ENCODE measurements around the gene PLA2G4A.

Gene PLA2G4A

DNA sequence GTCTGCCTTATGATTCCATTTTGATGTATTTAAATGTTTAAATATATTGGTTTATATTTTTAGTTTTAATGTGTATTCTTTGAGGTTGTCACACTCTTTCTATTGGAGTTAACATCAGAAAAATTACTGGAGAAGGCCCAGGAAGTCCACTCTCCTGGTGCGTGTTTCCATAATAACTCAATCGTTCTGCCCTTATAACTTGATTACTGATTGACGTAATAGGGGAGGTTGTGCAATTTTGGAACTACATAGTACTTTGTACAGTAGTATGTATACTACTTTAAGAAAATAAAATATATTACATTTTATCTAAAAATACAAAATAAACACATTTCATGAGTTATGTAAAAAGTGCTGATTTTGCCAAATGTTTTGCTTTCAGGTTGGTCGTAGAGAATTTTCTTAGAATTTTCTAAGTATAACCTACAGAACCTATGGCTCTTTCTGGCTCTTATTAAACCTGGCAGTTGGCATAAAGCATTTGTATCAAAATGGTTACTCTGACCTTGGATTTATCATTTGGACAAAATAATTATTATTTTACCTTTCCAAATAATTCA is 5.7 kb downstream of the PLA2G4A start:
- no peak for DNase-seq

DNA sequence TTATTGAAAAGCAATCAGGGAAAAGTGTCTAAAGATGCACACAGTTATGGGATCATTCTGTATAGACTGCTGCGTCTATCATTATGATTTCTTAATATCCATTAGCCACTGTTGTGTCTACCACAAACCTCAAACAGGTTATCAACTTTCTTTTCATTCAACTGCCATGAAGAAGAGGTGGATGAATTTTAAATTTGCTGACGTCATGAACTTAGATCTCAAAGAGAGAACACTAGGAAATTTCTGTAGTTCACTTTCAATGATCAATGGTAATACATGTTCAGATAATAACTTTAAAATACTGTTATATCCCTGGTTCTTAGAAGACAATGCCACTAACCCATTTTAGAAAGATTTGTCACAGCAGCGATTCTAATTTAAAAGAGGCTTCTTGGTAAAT is 6.7 kb downstream of the PLA2G4A start:
- no peak for DNase-seq

DNA sequence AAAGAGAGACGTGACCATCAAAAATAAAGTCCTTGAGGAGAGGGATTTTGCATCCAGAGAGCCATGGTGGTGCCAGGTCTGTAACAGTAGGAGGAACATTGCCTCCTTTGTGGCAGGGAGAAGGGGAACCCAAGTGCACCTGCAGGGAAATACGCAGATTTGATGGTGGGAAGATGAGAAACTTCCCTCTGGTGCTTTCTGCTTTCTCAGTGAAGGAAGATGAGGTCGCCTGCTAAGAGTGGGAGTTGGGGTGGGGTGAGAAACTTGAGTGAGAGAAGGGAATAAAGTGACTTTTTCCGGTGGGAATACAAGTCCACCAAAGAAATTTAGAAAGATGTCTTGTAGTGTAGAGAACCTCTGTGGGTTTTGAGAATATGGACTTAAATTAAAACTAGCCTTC is 9.1 kb downstream of the PLA2G4A start:
- no peak for DNase-seq

DNA sequence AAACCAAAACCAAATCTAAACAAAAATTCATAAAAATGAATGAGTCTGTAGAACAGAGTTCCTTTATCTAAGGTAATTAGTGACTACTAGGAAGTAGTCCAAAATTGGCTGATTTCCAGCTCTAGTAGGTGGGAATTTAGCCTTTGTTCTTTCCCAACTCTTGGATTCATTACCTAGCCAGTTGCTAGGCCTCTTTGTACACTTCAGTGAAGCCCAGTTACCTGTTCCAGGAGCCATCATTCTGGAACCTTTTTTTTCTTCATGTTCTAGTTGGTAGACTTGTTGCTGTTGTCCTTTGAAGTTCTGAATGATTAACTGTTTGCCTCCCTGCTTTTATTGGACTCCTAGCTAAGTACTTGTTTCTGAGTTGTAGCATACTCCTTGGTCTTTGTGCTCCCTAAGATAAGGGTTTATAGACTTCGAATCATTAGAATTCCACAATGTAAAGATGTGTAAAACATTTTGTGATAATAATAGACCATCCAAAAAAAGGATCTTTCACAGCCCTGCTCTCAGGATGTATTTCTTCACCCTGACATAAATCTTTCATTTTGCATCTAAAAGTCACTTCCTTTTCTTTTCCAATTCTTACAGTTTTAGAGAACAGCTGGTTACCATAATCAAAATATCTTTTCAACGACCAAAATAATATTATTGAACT is 9.8 kb downstream of the PLA2G4A start:
- no peak for DNase-seq

DNA sequence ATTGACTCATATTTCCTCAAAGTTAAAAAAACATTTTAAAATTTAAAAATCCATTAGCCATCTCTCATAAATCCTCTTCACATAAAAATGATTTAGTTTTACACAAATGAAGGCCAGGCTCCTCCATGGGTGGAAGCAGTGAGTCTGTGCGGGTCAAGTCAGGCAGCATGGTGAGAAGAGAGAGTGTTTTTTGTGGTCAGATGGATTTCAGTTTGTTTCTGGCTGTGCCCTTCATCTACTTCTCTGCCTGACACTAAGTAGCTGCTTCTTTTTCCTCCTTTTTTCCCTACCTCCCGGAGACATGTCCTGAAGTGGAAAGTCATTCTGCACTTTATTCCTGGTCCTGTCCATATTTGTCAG is 10.3 kb downstream of the PLA2G4A start:
- no peak for DNase-seq

DNA sequence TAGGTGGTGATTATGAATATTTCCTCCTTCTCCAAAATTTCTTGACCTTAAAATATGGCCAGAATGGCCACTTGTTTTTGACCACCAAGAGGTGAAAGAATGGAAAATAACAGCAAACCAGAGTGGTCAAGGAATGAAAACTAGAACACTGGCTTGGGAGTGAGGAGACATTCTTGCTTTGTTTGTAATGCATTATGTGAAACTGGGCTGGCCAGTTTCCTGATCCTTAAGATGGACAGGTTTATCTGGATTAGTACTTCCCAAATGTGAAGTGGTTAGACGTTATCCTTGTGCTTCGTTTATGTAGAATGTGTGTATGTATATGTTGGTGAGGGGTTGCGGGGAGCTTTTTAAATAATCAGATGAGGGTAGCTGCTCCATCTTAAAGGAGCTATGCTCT is 12.8 kb downstream of the PLA2G4A start:
- no peak for DNase-seq

DNA sequence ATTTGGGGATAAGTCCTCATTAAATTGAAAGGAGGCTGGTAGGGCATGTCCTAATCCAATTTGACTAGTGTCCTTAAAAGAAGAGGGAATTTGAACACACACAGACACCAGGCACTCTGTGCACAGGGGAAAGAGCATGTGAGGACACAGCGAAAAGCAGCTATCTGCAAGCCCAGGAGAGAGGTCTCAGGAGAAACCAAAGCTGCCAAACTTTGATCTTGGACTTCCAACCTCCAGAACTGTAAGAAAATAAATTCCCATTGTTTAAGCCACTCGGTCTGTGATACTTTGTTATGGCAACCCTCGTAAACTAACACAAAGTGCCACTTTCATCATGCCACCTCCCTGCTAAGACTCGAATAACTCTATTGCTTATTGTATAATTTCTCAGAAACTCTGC is 13.8 kb downstream of the PLA2G4A start:
- DNase-seq, result no peak

DNA sequence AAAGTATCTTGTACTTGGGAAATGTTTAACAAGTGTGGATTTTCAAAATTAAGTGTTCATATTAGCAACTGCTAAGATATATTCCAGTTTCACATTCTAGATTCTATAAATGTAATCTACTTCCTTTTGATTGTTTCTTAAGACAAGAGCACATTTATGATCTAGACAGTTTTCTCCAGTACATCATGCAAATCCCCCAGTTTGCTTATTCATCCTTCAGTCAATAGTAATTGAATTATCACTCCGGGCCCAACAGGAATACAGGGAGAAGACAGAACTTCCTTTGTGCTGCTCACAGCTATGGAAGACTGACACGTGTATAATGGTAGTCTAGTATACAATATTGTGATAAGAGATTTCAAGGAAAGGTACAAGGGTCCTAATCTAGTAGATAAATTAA is 14.5 kb downstream of the PLA2G4A start:
- no peak for DNase-seq

DNA sequence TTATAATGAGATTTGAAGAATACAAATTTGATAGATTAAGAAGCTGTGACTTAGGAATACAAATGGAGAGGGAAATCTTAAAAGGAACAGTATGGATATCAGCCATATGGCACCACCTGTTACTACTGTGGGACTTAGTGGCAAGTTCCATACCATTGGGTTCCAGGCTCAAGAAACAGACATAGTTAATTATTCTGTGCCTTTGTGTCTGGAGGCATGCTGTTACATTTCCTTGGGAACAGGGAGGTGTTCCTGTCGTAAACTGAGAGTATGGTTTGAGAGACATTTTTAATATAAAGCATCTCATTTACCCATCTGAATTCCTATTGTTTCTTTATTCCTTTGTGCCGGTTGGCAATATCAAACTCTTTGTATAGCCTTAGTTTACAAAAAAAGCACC is 15.2 kb downstream of the PLA2G4A start:
- no peak for DNase-seq

DNA sequence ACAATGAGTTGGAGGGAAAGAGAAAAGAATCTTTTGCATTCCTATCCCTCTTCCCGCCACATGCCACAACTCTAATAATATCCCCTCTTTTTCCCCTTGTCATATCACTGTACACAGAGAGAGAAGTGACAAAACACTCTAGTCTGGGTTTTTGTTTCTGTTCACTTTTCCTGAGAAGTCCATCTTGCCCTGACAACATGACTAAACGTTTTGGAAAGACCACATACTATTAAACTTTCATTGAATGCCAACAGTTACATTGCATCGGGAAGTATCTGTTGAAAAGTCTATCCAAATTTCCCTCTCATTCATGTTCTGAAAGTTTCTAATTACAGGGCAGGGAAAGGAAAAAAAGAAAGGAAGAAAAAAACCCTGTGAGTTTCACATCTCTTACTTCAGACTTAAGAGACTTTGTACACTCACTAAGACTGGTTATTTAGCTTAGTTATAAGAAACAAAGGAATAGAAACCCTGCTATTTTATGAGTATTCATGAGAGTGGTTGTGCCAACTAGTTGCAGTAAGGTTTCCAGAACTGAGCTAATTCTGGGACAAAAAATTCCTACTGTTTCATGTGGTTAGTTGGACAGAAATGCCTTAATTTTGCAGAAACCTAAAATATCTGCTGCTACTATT is 16.9 kb downstream of the PLA2G4A start:
- no peak for DNase-seq

DNA sequence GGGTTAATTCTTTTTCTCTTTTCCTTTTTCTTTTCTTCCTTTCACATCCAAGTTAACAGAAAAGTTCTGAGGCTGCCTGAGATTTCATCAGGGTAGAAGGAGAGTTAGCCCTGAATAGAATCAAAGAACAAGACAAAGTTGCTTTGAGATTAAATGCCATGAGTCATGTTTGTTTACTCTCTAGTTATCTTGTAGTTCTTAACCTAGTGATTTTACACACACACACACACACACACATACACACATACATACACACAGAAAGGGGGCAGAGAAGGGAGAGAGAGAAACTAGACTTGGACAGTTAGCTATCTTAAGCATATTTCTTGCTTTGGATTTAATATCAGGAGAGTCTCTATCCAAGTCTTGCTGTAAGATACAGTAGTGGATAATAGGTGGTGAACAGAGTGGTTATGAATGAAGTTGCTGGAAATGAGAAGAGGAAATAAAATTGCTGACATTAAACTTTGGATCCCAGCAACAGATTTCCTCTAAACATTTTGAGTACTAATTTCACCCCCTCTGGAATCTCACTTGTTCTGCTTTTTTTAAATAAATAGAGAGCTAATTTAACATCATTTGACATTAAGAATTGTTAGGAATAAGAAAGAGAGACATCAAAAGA is 19.9 kb downstream of the PLA2G4A start:
- no peak for DNase-seq

DNA sequence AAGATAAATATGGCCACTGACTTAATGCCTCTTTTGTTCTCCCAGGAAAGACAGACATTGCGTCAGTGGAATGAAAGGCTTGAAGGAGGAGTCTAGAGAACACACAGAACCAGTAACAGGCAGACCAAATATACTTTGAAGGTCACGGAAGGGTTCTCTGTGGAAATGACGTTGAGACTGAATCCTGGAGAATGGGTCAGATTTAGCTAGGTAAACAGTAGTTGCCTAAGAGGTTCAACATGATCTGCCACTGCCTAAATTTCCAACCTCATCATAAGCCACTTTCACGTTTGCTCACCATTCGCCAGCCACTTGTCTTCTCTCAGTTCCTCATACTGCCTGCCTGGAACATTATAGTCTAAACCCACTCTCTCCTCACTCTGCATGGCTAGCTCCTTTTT is 20.5 kb downstream of the PLA2G4A start:
- DNase-seq, result no peak

DNA sequence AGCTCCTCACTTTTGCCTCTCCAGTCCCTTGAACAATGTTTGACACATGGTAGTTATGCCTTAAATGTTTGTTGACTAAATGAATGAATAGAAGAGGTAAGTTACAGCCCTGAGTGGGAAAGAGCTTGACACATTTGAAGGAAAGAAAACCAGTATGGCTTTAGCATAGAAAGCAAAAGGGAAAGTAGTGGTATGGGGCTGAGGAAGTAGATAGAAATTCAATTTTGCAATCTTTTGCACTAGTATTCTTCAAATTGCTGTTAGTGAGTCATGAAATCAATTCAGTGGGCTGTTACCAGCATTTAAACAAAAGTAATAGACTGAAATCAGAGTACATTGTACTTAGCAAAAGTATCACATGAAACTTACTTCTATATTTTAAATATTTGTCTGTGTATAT is 21.1 kb downstream of the PLA2G4A start:
- no peak for DNase-seq

DNA sequence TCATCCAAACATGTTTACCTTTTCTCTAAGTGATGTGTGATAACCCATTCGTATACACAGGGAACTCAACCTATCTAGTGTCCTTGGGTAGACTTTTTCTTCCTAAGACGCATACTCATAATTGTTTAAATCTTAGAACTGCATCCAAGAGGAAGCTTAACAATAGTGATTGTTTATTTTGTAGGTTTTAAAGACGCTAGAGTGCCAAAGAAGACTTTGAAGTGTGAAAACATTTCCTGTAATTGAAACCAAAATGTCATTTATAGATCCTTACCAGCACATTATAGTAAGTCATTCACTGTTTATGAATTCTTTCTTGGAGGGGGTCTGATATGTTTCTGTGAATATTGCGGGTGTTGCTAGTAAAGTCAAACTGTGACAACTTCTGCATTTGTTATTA is 25.4 kb downstream of the PLA2G4A start:
- no peak for DNase-seq

DNA sequence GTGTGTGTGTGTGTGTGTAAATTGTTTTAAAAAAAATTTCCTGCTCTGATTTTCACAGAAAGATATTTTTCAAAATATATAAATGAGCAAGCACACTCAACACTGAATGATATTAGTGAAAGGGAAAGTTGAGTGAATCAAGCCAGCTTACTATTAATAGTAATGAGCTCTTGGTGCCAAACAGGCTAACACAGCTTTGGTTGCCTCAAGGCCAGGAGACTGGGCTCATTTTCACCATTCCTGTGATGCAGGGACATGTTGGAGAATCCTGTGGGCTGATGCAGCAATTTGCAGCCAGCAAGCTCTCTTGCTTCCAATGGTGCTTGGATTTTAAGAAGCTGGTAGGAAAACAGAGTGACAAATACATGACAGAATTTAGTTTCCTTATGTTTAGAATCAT is 30.2 kb downstream of the PLA2G4A start:
- no peak for DNase-seq

DNA sequence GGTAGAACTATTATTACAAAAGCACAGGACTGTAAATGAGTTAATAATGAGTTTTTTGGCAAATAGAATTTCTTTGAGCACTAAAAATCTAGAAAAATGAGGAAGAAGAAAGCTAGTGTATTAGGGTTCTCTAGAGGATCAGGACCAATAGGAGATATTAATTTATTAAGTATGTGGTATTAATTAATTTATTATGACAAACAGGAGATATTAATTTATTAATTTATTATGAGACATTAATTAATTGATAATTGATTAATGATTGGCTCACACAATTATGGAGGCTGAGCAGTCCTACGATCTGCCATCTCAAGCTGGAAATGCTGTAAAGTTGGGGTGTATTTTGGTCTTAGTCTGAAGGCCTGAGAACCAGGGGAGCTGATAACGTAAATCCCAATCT is 31.2 kb downstream of the PLA2G4A start:
- no peak for DNase-seq

DNA sequence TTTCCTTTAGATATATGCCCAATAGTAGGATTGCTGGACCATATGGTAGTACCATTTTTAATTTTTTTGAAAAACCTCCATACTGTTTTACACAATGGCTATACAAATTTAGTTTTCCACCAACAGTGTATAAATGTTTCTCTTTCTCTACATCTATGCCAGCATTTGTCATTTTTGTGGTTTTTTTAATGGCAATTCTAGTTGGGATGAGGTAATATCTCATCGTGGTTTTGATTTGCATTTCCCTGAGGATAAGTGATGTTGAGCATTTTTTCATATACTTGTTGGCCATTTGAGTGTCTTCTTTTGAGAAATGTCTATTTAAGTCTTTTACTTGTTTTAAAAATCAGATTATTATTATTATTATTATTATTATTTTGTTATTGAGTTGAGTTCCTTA is 35.5 kb downstream of the PLA2G4A start:
- no peak for DNase-seq

DNA sequence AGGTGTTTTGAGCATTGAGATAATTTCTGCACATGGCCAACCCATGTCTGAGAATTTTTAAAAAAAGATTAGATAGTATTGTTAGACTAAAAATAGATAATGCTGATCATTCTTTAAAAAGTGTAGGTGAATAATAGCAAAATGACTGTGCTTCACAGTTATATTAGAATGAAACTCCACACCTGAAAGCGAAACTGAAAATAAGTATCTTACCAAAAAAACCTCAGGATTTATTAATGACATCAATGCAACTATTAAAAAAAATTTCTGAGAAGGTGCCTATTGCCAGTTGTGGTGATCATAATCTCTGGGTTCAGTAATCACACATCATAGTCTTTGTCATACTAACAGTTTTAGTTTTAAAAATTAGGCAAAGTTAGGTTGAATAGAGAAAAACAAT is 36.5 kb downstream of the PLA2G4A start:
- no peak for DNase-seq

DNA sequence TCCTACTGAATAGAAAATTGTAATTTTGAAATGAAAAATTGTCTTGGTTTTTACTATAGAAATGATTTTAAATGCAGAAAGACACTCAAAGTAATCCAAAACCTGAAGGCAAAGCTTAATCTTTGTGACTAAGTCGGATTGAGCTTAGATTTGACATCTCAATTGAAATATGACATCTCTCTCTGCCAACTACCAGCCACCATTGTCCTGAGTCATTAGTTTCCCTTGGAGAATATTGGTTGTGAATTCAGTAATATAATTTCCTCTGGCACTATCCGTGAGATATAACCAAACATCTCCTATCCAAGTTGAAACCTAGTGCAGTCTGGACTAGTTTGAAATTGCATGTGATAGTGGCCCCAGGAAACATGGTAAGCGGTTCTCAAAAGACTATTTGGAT is 37.1 kb downstream of the PLA2G4A start:
- DNase-seq, result no peak

DNA sequence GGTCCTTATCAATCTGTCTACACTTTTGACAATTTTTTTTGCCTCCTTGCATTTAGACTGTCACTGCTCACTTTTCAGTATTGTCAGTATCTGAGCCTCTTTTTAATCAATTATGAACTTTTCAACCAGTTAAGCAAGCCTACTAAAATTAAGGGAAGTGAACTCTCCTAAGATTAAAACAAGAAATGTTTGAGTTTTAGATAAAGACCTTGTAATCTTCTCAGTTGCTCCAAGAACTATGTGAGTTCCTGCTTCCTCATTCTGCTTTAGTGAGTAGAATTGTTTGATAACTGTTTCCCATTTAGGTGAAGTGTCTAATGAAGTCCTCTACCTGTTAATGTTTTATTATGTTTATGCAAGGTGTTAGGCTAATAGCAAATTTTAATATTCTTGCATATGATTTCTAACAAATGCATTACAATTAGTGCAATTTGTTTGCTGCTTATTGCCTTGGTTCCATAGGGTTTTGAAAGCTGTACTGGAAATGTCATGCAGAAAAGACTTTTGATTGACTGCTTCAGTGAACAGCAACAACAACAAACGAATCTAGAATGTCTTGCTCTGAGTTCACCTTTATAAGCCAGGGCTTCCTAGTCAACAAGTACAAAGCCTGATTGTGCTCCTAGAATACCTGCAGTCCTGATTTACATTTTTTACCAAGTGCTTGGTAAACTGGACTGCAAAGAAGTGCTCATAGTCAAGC is 40.9 kb downstream of the PLA2G4A start:
- no peak for DNase-seq

DNA sequence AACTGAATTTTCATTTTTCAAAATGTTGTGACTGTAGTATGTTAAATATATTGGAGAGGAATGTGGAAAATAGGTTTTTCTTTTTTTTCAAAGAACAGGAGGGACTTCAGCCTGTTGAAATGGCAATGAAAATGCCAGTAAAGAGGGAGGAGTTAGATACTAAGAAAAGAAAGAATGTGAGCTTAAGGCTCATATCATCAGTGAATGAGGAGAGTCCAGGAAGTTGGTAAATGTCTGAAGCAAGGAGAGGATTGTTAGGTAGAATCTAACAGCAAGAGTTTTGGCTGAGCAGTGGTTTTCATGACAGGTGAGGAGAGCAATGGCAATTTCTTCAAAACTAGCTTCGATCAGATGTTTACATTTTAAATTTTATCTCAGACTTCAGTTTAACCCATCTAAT is 43.0 kb downstream of the PLA2G4A start:
- DNase-seq, result no peak

DNA sequence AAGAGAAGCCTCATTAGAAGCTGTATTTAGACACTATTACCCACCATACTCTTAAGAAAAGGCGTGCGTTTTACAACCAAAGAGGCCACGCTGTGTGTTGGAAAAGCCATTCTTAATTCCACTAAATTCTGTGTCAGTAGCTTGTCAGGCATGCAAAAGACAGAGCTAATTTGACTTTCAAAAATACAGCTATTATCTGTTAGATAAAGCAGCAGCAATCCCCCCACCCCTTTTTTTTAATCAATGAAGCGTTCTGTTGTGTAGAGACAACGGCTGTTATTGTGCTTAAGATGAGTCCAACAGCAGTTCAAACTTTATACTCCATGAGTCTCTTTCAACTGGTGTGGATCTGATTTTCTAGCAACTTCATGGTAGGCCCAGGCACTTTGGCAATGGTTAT is 43.5 kb downstream of the PLA2G4A start:
- no peak for DNase-seq

DNA sequence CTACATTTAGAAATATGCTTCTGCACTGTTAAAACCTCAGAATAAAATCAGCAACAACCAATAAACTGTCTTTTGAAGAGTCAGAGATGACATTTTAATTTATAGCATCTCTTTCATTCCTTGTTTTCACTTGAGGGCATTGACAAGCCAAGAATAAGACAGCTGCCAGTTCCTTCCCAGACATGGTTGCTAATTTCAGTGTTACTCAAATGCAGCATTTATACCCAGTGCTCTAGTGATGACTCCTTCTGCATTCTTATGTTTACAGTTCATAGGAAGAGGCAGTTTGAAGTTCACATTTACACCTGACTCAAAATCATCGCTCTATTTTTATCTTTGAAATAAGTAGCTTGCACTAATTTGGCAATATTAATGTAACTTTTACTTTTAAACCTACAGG is 44.9 kb downstream of the PLA2G4A start:
- no peak for DNase-seq
